GM19193 (cell line): ENCODE results near the gene LRRTM3.

ENCODE experiments used
- POLR2A ChIP-seq: IDR thresholded peaks from 4 replicates; pipeline ENCODE4 v1.6.1; 2011; ENCODE audit not compliant: insufficient read depth, insufficient read length; ENCODE audit errors: extremely low read depth

The LRRTM3 gene

DNA sequence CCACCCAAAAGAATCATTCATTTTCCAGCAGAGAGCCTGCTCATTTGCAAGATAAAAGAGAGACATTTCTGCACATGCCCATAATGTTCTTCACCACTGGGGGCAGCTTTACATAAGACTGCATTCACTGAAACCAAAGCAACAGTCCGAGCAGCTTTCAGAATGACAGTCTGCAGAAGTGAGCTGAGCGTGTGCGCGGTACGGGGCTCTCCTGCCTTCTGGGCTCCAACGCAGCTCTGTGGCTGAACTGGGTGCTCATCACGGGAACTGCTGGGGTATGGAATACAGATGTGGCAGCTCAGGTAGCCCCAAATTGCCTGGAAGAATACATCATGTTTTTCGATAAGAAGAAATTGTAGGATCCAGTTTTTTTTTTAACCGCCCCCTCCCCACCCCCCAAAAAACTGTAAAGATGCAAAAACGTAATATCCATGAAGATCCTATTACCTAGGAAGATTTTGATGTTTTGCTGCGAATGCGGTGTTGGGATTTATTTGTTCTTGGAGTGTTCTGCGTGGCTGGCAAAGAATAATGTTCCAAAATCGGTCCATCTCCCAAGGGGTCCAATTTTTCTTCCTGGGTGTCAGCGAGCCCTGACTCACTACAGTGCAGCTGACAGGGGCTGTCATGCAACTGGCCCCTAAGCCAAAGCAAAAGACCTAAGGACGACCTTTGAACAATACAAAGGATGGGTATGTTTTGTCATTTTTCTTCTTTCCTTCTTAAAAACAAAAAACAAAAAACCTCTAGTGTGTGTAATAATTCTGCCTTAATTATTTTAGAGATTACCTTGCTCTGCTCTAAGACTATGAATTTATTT, at the start of gene LRRTM3:
LRRTM3 (plus strand) TSS at position 141 of the 820 bp plus-strand sequence.
- no peak for TF ChIP-seq POLR2A

- no peak for TF ChIP-seq POLR2A
These were observed 48.5 kb upstream of the LRRTM3 start for GRCh38 chr10:66877361-66877760.

GRCh38 chr10:66880292-66880691, 45.5 kb upstream of the LRRTM3 start:
- TF ChIP-seq POLR2A, result no peak

- no peak for TF ChIP-seq POLR2A
These were observed 45.0 kb upstream of the LRRTM3 start for GRCh38 chr10:66880826-66881225.

- TF ChIP-seq POLR2A, result no peak
These were observed 44.0 kb upstream of the LRRTM3 start for GRCh38 chr10:66881814-66882213.

- TF ChIP-seq POLR2A, result no peak
These were observed 43.6 kb upstream of the LRRTM3 start for GRCh38 chr10:66882271-66882670.

GRCh38 chr10:66886848-66887247, 39.0 kb upstream of the LRRTM3 start:
- TF ChIP-seq POLR2A, result no peak

- TF ChIP-seq POLR2A, result no peak
These were observed 37.6 kb upstream of the LRRTM3 start for GRCh38 chr10:66888237-66888636.

DNA sequence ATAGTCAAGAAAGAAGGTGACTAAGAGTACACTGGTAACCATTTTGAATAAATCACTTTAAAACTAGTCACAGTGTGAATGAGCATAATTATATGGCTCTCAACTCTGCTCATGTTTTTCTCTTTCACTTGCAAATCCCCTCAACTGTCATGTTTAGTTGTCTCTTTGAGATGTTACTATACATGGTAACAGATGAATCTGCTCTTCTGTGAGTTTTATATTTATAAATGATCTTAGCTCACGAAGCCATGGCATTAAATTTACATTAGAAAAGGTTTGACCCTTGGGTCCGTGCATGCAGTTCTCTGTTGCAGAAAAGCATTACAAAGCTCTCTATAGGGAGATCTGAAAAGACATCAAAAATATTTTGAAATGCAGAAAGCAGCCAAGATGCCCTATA, 33.0 kb upstream of the LRRTM3 start:
- TF ChIP-seq POLR2A, result no peak

GRCh38 chr10:66910671-66911070, 15.2 kb upstream of the LRRTM3 start:
- TF ChIP-seq POLR2A, result no peak

- no peak for TF ChIP-seq POLR2A
These were observed 9.8 kb upstream of the LRRTM3 start for GRCh38 chr10:66916030-66916429.

DNA sequence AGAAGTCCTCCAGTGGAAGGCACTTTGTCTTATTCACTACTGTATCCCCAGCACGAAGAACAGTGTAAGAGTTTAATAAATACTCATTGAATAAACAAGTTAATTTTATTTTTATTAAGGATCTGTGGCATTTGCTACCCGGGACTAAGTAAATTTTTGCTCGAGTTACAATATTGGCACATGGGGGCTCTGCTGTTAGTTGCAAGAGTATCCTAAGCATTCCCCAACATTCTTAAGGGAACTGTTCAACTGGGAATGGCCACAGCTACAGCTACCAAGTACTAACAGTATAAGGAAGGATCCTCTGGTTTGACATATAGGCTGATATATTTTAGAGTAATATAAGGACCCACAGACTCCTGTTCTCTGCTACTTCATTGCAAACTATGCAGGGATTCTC, 8.7 kb upstream of the LRRTM3 start:
- TF ChIP-seq POLR2A, result no peak

GRCh38 chr10:66919248-66919647, 6.6 kb upstream of the LRRTM3 start:
- TF ChIP-seq POLR2A, result no peak

- TF ChIP-seq POLR2A, result no peak
These were observed 1.0 kb upstream of the LRRTM3 start for GRCh38 chr10:66924674-66925345.

DNA sequence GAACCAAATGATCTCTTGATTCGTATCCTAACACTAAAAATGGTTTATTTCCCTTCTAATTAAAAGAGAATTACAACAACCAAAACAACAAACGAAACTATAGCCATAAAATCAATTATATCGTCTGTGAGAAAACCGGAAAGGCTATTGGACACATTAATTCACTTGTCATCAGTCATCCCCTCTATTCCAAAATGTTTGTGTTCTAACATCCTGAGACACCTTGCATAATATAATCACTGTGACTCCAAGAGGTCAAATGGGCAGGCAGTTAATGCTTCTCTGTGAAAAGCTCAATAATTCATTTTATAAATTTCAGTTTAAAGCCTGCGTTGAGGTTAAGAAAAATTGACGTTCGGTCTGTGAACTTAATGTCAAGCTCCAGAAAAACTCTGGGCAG, 463 bp upstream of the LRRTM3 start:
- no peak for TF ChIP-seq POLR2A

DNA sequence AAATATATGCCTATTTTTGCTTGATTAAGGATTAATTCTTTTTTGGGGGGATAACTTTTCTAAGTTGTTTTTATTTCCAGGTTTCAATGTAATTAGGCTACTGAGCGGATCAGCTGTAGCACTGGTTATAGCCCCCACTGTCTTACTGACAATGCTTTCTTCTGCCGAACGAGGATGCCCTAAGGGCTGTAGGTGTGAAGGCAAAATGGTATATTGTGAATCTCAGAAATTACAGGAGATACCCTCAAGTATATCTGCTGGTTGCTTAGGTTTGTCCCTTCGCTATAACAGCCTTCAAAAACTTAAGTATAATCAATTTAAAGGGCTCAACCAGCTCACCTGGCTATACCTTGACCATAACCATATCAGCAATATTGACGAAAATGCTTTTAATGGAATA, 1.0 kb downstream of the LRRTM3 start:
- no peak for TF ChIP-seq POLR2A

DNA sequence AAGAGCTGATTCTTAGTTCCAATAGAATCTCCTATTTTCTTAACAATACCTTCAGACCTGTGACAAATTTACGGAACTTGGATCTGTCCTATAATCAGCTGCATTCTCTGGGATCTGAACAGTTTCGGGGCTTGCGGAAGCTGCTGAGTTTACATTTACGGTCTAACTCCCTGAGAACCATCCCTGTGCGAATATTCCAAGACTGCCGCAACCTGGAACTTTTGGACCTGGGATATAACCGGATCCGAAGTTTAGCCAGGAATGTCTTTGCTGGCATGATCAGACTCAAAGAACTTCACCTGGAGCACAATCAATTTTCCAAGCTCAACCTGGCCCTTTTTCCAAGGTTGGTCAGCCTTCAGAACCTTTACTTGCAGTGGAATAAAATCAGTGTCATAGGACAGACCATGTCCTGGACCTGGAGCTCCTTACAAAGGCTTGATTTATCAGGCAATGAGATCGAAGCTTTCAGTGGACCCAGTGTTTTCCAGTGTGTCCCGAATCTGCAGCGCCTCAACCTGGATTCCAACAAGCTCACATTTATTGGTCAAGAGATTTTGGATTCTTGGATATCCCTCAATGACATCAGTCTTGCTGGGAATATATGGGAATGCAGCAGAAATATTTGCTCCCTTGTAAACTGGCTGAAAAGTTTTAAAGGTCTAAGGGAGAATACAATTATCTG, 1.6 kb downstream of the LRRTM3 start:
- TF ChIP-seq POLR2A, result no peak
